Hepatocyte (in vitro differentiated cells): ENCODE data around the gene IFNL3. TPM values are rescaled to one million over a fixed set of nuclear protein-coding genes. Genes with fewer than 3 reads are reported as not detected.
A peak's percentile ranks its signal among the peaks of the same experiment; 100 is the strongest.

Experiments used
- DNase-seq: peaks from one replicate; pipeline ENCODE4 v3.0.0-alpha.2; 2016; ENCODE audit warnings: low spot score
- H2AFZ ChIP-seq: fragments of 200-600 bp; sonication (generic); 2 replicates; pipeline ENCODE4 v1.6.0; 2016; ENCODE audit warnings: antibody characterized with exemption, mild to moderate bottlenecking
- H3K27ac ChIP-seq: fragments of 200-600 bp; sonication (generic); 2 replicates; pipeline ENCODE4 v1.5.1; 2016; ENCODE audit warnings: mild to moderate bottlenecking
- H3K27me3 ChIP-seq: fragments of 200-600 bp; sonication (generic); 2 replicates; pipeline ENCODE4 v1.6.1; 2016
- H3K36me3 ChIP-seq: fragments of 200-600 bp; sonication (generic); replicated peaks from 2 replicates; pipeline ENCODE4 v1.5.1; 2016; ENCODE audit warnings: low read depth; ENCODE audit not compliant: insufficient read depth
- H3K4me1 ChIP-seq: fragments of 200-600 bp; sonication (generic); 2 replicates; pipeline ENCODE4 v1.5.1; 2016; ENCODE audit warnings: mild to moderate bottlenecking, moderate library complexity; ENCODE audit not compliant: insufficient read depth
- H3K4me2 ChIP-seq: fragments of 200-600 bp; sonication (generic); 2 replicates; pipeline ENCODE4 v1.6.0; 2016
- H3K4me3 ChIP-seq: fragments of 200-600 bp; sonication (generic); 2 replicates; pipeline ENCODE4 v1.5.1; 2016; ENCODE audit warnings: mild to moderate bottlenecking
- H3K79me2 ChIP-seq: fragments of 200-600 bp; sonication (generic); 2 replicates; pipeline ENCODE4 v1.6.0; 2017; ENCODE audit warnings: mild to moderate bottlenecking
- H3K9me2 ChIP-seq: fragments of 200-600 bp; sonication (generic); replicated peaks from 2 replicates; pipeline ENCODE4 v1.6.0; 2017; ENCODE audit warnings: mild to moderate bottlenecking; ENCODE audit not compliant: insufficient read depth
- H3K9me3 ChIP-seq: fragments of 200-600 bp; sonication (generic); 2 replicates; pipeline ENCODE4 v1.5.1; 2016; ENCODE audit warnings: low read depth, mild to moderate bottlenecking
- H4K20me1 ChIP-seq: fragments of 200-600 bp; sonication (generic); 2 replicates; pipeline ENCODE4 v1.6.0; 2016; ENCODE audit warnings: mild to moderate bottlenecking; ENCODE audit not compliant: insufficient read depth, poor library complexity, severe bottlenecking
- CTCF ChIP-seq: fragments of 200-600 bp; sonication (generic); IDR thresholded peaks from 2 replicates; pipeline ENCODE4 v1.5.1; 2016; ENCODE audit warnings: antibody characterized with exemption, mild to moderate bottlenecking; ENCODE audit not compliant: poor library complexity
- EZH2 ChIP-seq: fragments of 200-600 bp; sonication (generic); IDR thresholded peaks from 2 replicates; pipeline ENCODE4 v1.6.1; 2016; ENCODE audit warnings: antibody characterized with exemption, mild to moderate bottlenecking, borderline replicate concordance
- EZH2phosphoT487 ChIP-seq: fragments of 200-600 bp; sonication (generic); IDR thresholded peaks from one replicate; pipeline ENCODE4 v1.6.1; 2018; ENCODE audit warnings: antibody characterized with exemption, mild to moderate bottlenecking, low read depth, moderate library complexity; ENCODE audit not compliant: unreplicated experiment, severe bottlenecking
- WGBS: methylation state at CpG from one replicate; pipeline ENCODE4 v1.1.6; 2016; ENCODE audit warnings: low lambda C conversion rate; ENCODE audit errors: missing lambda C conversion rate; 5-methylcytosine and 5-hydroxymethylcytosine counted together
- polyA plus RNA-seq: library from polyadenylated mRNA; unstranded; fragments of >200 nt; fragmentation: Nextera tagmentation; extraction: Ambion mirVana; gene quantifications from 2 replicates; pipeline ENCODE4 v1.2.1, GENCODE V29; 2016
- total RNA-seq: library from RNA; depleted of rRNA; stranded (reverse); fragments of >200 nt; gene quantifications from 2 replicates; pipeline ENCODE4 v1.2.3, GENCODE V29; 2014

The IFNL3 gene
- total and polyA plus RNA-seq, 2 experiments from 2014 or later, result not detected

- H4K20me1 ChIP-seq, result no peaks in the 10 kb centered on the region
- no peak overlapping the region for H3K4me3 ChIP-seq
- H3K27ac ChIP-seq, result no peak overlapping the region
- H3K79me2 ChIP-seq, result no peaks in the 10 kb centered on the region
- H3K9me2 ChIP-seq, result no peaks in the 10 kb centered on the region
- no peaks in the 10 kb centered on the region for H3K36me3 ChIP-seq
- no peak for DNase-seq
- 63% methylated on average over 3 of the region's 3 CpGs for WGBS
- no peak for TF ChIP-seq EZH2
- TF ChIP-seq CTCF, result no peak
- no peak for TF ChIP-seq EZH2phosphoT487
- H3K4me1 ChIP-seq, result peaks cover 4% of the 10 kb centered on the region
- H2AFZ ChIP-seq, result no peak overlapping the region
- no peaks in the 10 kb centered on the region for H3K9me3 ChIP-seq
- no peak overlapping the region for H3K4me2 ChIP-seq
- peaks cover 29% of the 10 kb centered on the region for H3K27me3 ChIP-seq
These were observed 7.0 kb upstream of the IFNL3 start for GRCh38 chr19:39251846-39252245.

GRCh38 chr19:39251081-39251480 is 6.3 kb upstream of the IFNL3 start:
- H4K20me1 ChIP-seq, result no peaks in the 10 kb centered on the region
- DNase-seq, result no peak
- 58% methylated on average over 5 of the region's 5 CpGs for WGBS
- H3K79me2 ChIP-seq, result no peaks in the 10 kb centered on the region
- TF ChIP-seq EZH2phosphoT487, result no peak
- no peak overlapping the region for H3K27ac ChIP-seq
- H3K4me2 ChIP-seq, result no peak overlapping the region
- no peaks in the 10 kb centered on the region for H3K9me3 ChIP-seq
- H3K4me1 ChIP-seq, result peaks cover 4% of the 10 kb centered on the region
- H2AFZ ChIP-seq, result no peak overlapping the region
- no peaks in the 10 kb centered on the region for H3K9me2 ChIP-seq
- no peak overlapping the region for H3K4me3 ChIP-seq
- H3K36me3 ChIP-seq, result no peaks in the 10 kb centered on the region
- peaks cover 29% of the 10 kb centered on the region for H3K27me3 ChIP-seq

- no peaks in the 10 kb centered on the region for H3K79me2 ChIP-seq
- H3K4me3 ChIP-seq, result no peak within 1 kb of the TSS
- no peaks in the 10 kb centered on the region for H3K36me3 ChIP-seq
- no peak within 1 kb of the TSS for H2AFZ ChIP-seq
- DNase-seq, result no peak
- peaks cover 29% of the 10 kb centered on the region for H3K27me3 ChIP-seq
- peaks cover 4% of the 10 kb centered on the region for H3K4me1 ChIP-seq
- H3K27ac ChIP-seq, result no peak within 1 kb of the TSS
- no peaks in the 10 kb centered on the region for H3K9me2 ChIP-seq
- H3K4me2 ChIP-seq, result peak within 1 kb of the TSS; percentile 69
- TF ChIP-seq EZH2 (no peak), CTCF (no peak), EZH2phosphoT487 (no peak)
- no peaks in the 10 kb centered on the region for H4K20me1 ChIP-seq
- 78% methylated on average over 13 of the region's 13 CpGs for WGBS
- no peaks in the 10 kb centered on the region for H3K9me3 ChIP-seq
These were observed 4.0 kb upstream of the IFNL3 start, which contains the start of gene IFNL4 for GRCh38 chr19:39248806-39249205. Gene IFNL4 (minus strand): TSS chr19:39248856.

GRCh38 chr19:39247701-39248664 is 3.2 kb upstream of the IFNL3 start:
- H4K20me1 ChIP-seq, result no peaks in the 10 kb centered on the region
- no peaks in the 10 kb centered on the region for H3K9me2 ChIP-seq
- no peak for TF ChIP-seq EZH2phosphoT487
- peak; percentile 87 for TF ChIP-seq EZH2
- no peak overlapping the region for H2AFZ ChIP-seq
- 17% methylated on average over 73 of the region's 92 CpGs for WGBS
- H3K79me2 ChIP-seq, result no peaks in the 10 kb centered on the region
- DNase-seq, result peak; percentile 53
- no peaks in the 10 kb centered on the region for H3K36me3 ChIP-seq
- peaks cover 29% of the 10 kb centered on the region for H3K27me3 ChIP-seq
- peaks cover 4% of the 10 kb centered on the region for H3K4me1 ChIP-seq
- H3K4me2 ChIP-seq, result peak overlapping the region; percentile 69
- no peak overlapping the region for H3K27ac ChIP-seq
- no peaks in the 10 kb centered on the region for H3K9me3 ChIP-seq
- H3K4me3 ChIP-seq, result no peak overlapping the region
